RWPE2 (cell line): Measurements from ENCODE around the gene TSPAN17.
A peak's percentile ranks its signal among the peaks of the same experiment; 100 is the strongest.

Experiments used
- ATAC-seq: fragments of 200-7000 bp; cut with Tn5 transposase; 3 replicates; pipeline ENCODE4 v1.9.1; 2021; ENCODE audit warnings: low read depth
- DNase-seq: peaks from one replicate; pipeline ENCODE4 v3.0.0-alpha.2; 2020; ENCODE audit warnings: low spot score
- H3K27ac ChIP-seq: fragments of 450-650 bp; 2 replicates; pipeline ENCODE4 v1.5.1; 2017; ENCODE audit warnings: mild to moderate bottlenecking; ENCODE audit not compliant: poor library complexity, severe bottlenecking
- H3K27me3 ChIP-seq: fragments of 250-450 bp; sonication (Bioruptor Pico); 2 replicates; pipeline ENCODE4 v1.5.1; 2021; ENCODE audit warnings: mild to moderate bottlenecking, moderate library complexity; ENCODE audit not compliant: insufficient read depth, poor library complexity, severe bottlenecking
- H3K36me3 ChIP-seq: fragments of 250-450 bp; sonication (Bioruptor Pico); 2 replicates; pipeline ENCODE4 v1.5.1; 2020; ENCODE audit warnings: low read depth, mild to moderate bottlenecking, moderate library complexity
- H3K4me1 ChIP-seq: fragments of 250-450 bp; sonication (Bioruptor Pico); 2 replicates; pipeline ENCODE4 v1.5.1; 2021; ENCODE audit warnings: mild to moderate bottlenecking, moderate library complexity; ENCODE audit not compliant: insufficient read depth, poor library complexity, severe bottlenecking
- H3K4me3 ChIP-seq: fragments of 250-450 bp; sonication (Bioruptor Pico); 2 replicates; pipeline ENCODE4 v1.5.1; 2021; ENCODE audit warnings: mild to moderate bottlenecking, moderate library complexity; ENCODE audit not compliant: severe bottlenecking
- H3K9me3 ChIP-seq: fragments of 250-450 bp; sonication (Bioruptor Pico); 2 replicates; pipeline ENCODE4 v1.5.1; 2021; ENCODE audit warnings: mild to moderate bottlenecking, moderate library complexity; ENCODE audit not compliant: severe bottlenecking
- CTCF ChIP-seq: fragments of 450-650 bp; IDR thresholded peaks from one replicate; pipeline ENCODE4 v1.5.1; 2017; ENCODE audit warnings: mild to moderate bottlenecking, moderate library complexity; ENCODE audit not compliant: poor library complexity, severe bottlenecking

Gene TSPAN17

DNA sequence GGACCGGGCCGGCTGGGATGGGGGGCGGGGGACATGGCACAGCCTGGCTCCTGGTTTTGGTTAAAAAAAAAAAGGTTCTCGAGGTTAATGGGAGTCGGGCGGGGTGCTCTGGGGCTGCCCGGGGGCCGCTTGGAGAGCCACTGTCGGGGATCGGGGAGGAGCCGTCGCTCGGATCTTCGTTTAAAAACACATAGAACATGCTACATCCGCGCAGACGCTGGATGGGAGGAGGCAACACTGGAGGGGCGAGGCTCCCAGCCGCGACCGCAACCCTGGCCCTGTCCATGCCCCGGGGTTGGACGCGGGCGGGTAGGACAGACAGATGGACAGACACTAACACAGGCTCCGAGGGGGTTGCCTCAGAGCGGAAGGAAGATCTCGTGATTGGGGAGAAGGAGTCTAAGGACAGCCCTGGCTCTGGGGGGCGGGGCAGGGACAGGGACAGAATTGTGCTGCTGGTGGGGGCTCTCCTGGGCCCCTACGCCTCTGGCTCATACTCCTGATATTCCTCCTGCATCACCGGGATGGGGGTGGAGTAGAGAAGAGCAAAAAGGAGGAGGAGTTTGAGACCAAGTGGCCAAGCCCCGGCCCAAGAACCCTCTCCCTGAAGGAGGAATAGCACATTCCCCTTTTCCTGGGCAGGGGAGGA is 26.8 kb upstream of the TSPAN17 start:
- peak; percentile 13; the same call in 2 of the 3 replicates for ATAC-seq
- H3K9me3 ChIP-seq: no peaks in the 10 kb centered on the region
- no peaks in the 10 kb centered on the region for H3K36me3 ChIP-seq
- no peak overlapping the region for H3K27ac ChIP-seq
- H3K4me3 ChIP-seq: no peak overlapping the region
- no peaks in the 10 kb centered on the region for H3K4me1 ChIP-seq
- no peak for TF ChIP-seq CTCF
- H3K27me3 ChIP-seq: peaks cover 20% of the 10 kb centered on the region
- peak; percentile 71 for DNase-seq

DNA sequence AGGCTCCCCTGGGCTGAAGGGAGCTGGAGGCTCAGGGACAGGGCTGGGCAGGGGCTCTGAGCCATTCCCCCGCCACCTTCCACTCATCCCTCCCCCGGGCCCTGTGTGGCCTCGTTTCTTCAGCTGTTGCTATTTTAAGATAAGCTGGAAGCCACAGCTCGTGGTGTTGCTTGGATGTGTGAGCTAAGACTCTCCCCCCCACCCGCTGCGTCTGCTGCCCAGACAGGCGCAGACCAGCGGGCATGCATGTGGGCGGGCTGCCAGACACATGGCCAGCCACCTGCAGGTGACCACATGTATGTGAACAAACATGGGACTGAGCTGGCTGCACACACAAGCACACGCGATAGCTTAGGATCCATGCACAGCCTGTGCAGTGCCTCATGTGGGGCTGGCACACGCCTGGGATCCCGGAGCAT is 25.6 kb upstream of the TSPAN17 start:
- ATAC-seq: no peak
- DNase-seq: peak; percentile 67
- H3K27me3 ChIP-seq: peaks cover 20% of the 10 kb centered on the region

GRCh38 chr5:176624142-176624541 is 23.1 kb upstream of the TSPAN17 start:
- TF ChIP-seq CTCF: no peak
- no peaks in the 10 kb centered on the region for H3K9me3 ChIP-seq
- H3K27me3 ChIP-seq: peaks cover 20% of the 10 kb centered on the region
- no peak overlapping the region for H3K27ac ChIP-seq
- H3K36me3 ChIP-seq: no peaks in the 10 kb centered on the region
- H3K4me3 ChIP-seq: no peak overlapping the region
- DNase-seq (no peak), ATAC-seq (no peak)
- peaks cover 14% of the 10 kb centered on the region for H3K4me1 ChIP-seq

More for the DNA sequence above, 25.6 kb upstream of the TSPAN17 start:
- peaks cover 10% of the 10 kb centered on the region for H3K4me1 ChIP-seq
- TF ChIP-seq CTCF: no peak
- no peaks in the 10 kb centered on the region for H3K9me3 ChIP-seq
- H3K4me3 ChIP-seq: no peak overlapping the region
- no peaks in the 10 kb centered on the region for H3K36me3 ChIP-seq
- no peak overlapping the region for H3K27ac ChIP-seq

- DNase-seq: peak; percentile 51
- no peak for TF ChIP-seq CTCF
- no peak for ATAC-seq
- peaks cover 19% of the 10 kb centered on the region for H3K27me3 ChIP-seq
- H3K36me3 ChIP-seq: no peaks in the 10 kb centered on the region
- no peak overlapping the region for H3K4me3 ChIP-seq
- H3K9me3 ChIP-seq: no peaks in the 10 kb centered on the region
- H3K4me1 ChIP-seq: peaks cover 14% of the 10 kb centered on the region
- H3K27ac ChIP-seq: no peak overlapping the region
Observed at GRCh38 chr5:176624938-176625337, 22.3 kb upstream of the TSPAN17 start.

- peak; percentile 42 for DNase-seq
- Histone ChIP-seq H3K36me3 (no peaks in the 10 kb centered on the region), H3K9me3 (no peaks in the 10 kb centered on the region), H3K4me1 (peaks cover 14% of the 10 kb centered on the region), H3K27ac (no peak overlapping the region), H3K4me3 (no peak overlapping the region), H3K27me3 (peaks cover 17% of the 10 kb centered on the region)
- TF ChIP-seq CTCF: no peak
- no peak for ATAC-seq
Observed at GRCh38 chr5:176625512-176625911, 21.8 kb upstream of the TSPAN17 start.
